Measurements from ENCODE around the gene ANKLE1.

DNA sequence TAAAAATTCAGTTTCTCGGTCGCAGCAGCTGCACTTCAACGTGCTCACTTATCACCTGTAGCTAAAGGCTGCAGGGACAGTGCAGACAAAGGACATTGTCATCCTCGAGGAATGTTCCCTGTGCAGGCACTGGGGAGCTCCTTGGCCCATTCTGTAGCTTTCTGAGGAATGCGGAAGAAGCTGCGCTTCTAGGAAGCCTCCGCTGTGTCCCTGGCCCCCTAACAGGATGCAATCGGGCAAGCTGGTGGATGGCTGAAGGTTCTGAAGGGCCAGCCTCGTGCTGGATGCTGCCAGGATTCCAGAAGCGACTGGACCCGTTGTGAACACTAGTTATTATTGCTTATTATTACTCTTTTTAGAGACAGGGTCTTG lies 44.9 kb downstream of the ANKLE1 start:
- TF ChIP-seq, protein P1, sequence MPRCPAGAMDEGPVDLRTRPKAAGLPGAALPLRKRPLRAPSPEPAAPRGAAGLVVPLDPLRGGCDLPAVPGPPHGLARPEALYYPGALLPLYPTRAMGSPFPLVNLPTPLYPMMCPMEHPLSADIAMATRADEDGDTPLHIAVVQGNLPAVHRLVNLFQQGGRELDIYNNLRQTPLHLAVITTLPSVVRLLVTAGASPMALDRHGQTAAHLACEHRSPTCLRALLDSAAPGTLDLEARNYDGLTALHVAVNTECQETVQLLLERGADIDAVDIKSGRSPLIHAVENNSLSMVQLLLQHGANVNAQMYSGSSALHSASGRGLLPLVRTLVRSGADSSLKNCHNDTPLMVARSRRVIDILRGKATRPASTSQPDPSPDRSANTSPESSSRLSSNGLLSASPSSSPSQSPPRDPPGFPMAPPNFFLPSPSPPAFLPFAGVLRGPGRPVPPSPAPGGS (IDR thresholded peaks at IDR 0.05): no peak
- TF ChIP-seq, protein P2, sequence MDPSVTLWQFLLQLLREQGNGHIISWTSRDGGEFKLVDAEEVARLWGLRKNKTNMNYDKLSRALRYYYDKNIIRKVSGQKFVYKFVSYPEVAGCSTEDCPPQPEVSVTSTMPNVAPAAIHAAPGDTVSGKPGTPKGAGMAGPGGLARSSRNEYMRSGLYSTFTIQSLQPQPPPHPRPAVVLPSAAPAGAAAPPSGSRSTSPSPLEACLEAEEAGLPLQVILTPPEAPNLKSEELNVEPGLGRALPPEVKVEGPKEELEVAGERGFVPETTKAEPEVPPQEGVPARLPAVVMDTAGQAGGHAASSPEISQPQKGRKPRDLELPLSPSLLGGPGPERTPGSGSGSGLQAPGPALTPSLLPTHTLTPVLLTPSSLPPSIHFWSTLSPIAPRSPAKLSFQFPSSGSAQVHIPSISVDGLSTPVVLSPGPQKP (IDR thresholded peaks at IDR 0.05; ENCODE audit: low read depth, low read length): no peak
- TF ChIP-seq, protein P3, sequence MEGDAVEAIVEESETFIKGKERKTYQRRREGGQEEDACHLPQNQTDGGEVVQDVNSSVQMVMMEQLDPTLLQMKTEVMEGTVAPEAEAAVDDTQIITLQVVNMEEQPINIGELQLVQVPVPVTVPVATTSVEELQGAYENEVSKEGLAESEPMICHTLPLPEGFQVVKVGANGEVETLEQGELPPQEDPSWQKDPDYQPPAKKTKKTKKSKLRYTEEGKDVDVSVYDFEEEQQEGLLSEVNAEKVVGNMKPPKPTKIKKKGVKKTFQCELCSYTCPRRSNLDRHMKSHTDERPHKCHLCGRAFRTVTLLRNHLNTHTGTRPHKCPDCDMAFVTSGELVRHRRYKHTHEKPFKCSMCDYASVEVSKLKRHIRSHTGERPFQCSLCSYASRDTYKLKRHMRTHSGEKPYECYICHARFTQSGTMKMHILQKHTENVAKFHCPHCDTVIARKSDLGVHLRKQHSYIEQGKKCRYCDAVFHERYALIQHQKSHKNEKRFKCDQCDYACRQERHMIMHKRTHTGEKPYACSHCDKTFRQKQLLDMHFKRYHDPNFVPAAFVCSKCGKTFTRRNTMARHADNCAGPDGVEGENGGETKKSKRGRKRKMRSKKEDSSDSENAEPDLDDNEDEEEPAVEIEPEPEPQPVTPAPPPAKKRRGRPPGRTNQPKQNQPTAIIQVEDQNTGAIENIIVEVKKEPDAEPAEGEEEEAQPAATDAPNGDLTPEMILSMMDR (IDR thresholded peaks at IDR 0.05): no peak
- TF ChIP-seq EP300 (IDR thresholded peaks at IDR 0.05) (no peak), ESRRA (IDR thresholded peaks at IDR 0.05; ENCODE audit: borderline replicate concordance, low read length) (no peak), CHD4 (IDR thresholded peaks at IDR 0.05; ENCODE audit: borderline replicate concordance) (no peak), RCOR1 (IDR thresholded peaks at IDR 0.05; ENCODE audit: low read depth, low read length) (no peak), POLR2A (IDR thresholded peaks at IDR 0.05; ENCODE audit: low read length) (no peak), MYC (IDR thresholded peaks at IDR 0.05; ENCODE audit: borderline replicate concordance, low read length) (no peak), HDAC2 (IDR thresholded peaks at IDR 0.05) (no peak)
- TF ChIP-seq, protein P4, sequence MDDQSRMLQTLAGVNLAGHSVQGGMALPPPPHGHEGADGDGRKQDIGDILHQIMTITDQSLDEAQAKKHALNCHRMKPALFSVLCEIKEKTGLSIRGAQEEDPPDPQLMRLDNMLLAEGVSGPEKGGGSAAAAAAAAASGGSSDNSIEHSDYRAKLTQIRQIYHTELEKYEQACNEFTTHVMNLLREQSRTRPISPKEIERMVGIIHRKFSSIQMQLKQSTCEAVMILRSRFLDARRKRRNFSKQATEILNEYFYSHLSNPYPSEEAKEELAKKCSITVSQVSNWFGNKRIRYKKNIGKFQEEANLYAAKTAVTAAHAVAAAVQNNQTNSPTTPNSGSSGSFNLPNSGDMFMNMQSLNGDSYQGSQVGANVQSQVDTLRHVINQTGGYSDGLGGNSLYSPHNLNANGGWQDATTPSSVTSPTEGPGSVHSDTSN (IDR thresholded peaks at IDR 0.05): no peak

Measured in A549 (cell line).